Effector memory CD8-positive, alpha-beta T cell (primary cell): ENCODE data around the gene NEK4.
A peak's percentile ranks its signal among the peaks of the same experiment; 100 is the strongest.

Experiments
- ATAC-seq: fragments of 150-1000 bp; cut with Tn5 transposase; replicated peaks from 2 replicates; pipeline ENCODE4 v1.10.0; 2021; ENCODE audit warnings: mild to moderate bottlenecking, moderate library complexity
- DNase-seq, 3 experiments: peaks; one replicate each; pipeline ENCODE4 v3.0.0; 2021
- H3K27ac Mint-ChIP-seq, 2 donors: one replicate each; pipeline ENCODE4 v1.8.0; 2022; ENCODE audit warnings: mild to moderate bottlenecking in 2 of 2, mixed read lengths in 2 of 2, moderate library complexity in 2 of 2
- H3K27me3 Mint-ChIP-seq, 2 donors: one replicate each; pipeline ENCODE4 v1.8.0; 2022; ENCODE audit warnings: mixed read lengths in 2 of 2
- H3K36me3 Mint-ChIP-seq: one replicate; pipeline ENCODE4 v1.8.0; 2022; ENCODE audit warnings: mild to moderate bottlenecking, moderate library complexity, mixed read lengths; ENCODE audit not compliant: insufficient read depth
- H3K4me1 Mint-ChIP-seq, 2 donors: one replicate each; pipeline ENCODE4 v1.8.0; 2022; ENCODE audit warnings: low read depth in 2 of 2, mixed read lengths in 2 of 2
- H3K4me3 Mint-ChIP-seq, 2 donors: one replicate each; pipeline ENCODE4 v1.8.0; 2022; ENCODE audit warnings: mild to moderate bottlenecking in 2 of 2, mixed read lengths in 2 of 2, moderate library complexity in 2 of 2
- H3K9me3 Mint-ChIP-seq, 2 donors: one replicate each; pipeline ENCODE4 v1.8.0; 2022; ENCODE audit warnings: mixed read lengths in 2 of 2

NEK4 gene

GRCh38 chr3:52800079-52800478 lies 29.3 kb upstream of the NEK4 start:
- Mint-ChIP-seq H3K27me3 (peaks cover 0 to 15% of the 10 kb centered on the region in 2 donors), H3K36me3 (peaks cover 3% of the 10 kb centered on the region)

GRCh38 chr3:52798978-52799476 lies 28.3 kb upstream of the NEK4 start:
- peaks cover 3% of the 10 kb centered on the region for H3K36me3 Mint-ChIP-seq
- H3K4me3 Mint-ChIP-seq, result no peak overlapping the region
- H3K27me3 Mint-ChIP-seq, result peaks cover 0 to 12% of the 10 kb centered on the region in 2 donors
- peak in 1 of 3 experiments; percentile 11 for DNase-seq
- no peak overlapping the region for H3K27ac Mint-ChIP-seq
- H3K9me3 Mint-ChIP-seq, result no peaks in the 10 kb centered on the region
- ATAC-seq, result no peak
- peaks cover 0 to 2% of the 10 kb centered on the region in 2 donors for H3K4me1 Mint-ChIP-seq

More at GRCh38 chr3:52800079-52800478, 29.3 kb upstream of the NEK4 start:
- Mint-ChIP-seq H3K27ac (no peak overlapping the region), H3K9me3 (no peaks in the 10 kb centered on the region), H3K4me1 (peaks cover 0 to 2% of the 10 kb centered on the region in 2 donors), H3K4me3 (no peak overlapping the region)
- DNase-seq (no peak), ATAC-seq (no peak)

DNA sequence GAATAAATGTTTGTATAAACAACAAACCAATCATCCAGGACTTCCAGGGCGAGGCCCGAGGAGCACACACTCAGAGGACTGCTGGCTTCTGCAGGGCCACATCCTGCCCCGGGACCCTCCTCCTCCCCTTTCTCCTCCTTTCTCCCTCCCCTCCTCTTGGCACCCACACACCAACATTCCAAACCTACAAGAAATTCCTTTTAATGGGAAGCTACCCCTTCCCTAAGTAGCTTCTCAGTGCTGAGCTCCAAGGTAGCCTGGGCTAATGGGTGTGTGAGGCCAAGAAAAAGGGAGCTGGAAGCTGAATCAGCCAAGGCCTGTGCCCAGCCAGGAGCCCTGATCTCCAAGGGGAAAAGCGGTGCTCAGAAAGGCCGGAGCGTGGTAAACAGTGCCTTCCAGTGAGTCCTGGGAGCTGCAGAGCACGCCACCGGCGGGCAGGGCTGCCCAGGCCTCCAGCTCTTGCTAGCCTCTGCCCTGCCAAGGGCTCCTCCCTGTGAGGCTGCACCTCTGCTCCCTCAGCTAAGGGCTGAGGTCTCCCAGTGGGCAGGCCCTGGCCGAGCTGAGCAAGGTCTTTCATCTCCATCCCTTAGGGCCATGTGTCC lies 27.7 kb upstream of the NEK4 start:
- no peak overlapping the region for H3K4me3 Mint-ChIP-seq
- DNase-seq, result no peak
- no peak overlapping the region for H3K27ac Mint-ChIP-seq
- peaks cover 3% of the 10 kb centered on the region for H3K36me3 Mint-ChIP-seq
- peaks cover 0 to 8% of the 10 kb centered on the region in 2 donors for H3K27me3 Mint-ChIP-seq
- ATAC-seq, result no peak
- H3K4me1 Mint-ChIP-seq, result peaks cover 0 to 2% of the 10 kb centered on the region in 2 donors
- no peaks in the 10 kb centered on the region for H3K9me3 Mint-ChIP-seq

- no peak overlapping the region for H3K27ac Mint-ChIP-seq
- ATAC-seq, result no peak
- peaks cover 0 to 2% of the 10 kb centered on the region in 2 donors for H3K4me1 Mint-ChIP-seq
- H3K4me3 Mint-ChIP-seq, result no peak overlapping the region
- DNase-seq, result no peak
- H3K36me3 Mint-ChIP-seq, result peaks cover 3% of the 10 kb centered on the region
- H3K27me3 Mint-ChIP-seq, result peaks cover 0 to 15% of the 10 kb centered on the region in 2 donors
- no peaks in the 10 kb centered on the region for H3K9me3 Mint-ChIP-seq
Observed at GRCh38 chr3:52796411-52796810, 25.7 kb upstream of the NEK4 start.

GRCh38 chr3:52795298-52795900 lies 24.7 kb upstream of the NEK4 start:
- peaks cover 0 to 15% of the 10 kb centered on the region in 2 donors for H3K27me3 Mint-ChIP-seq
- H3K27ac Mint-ChIP-seq, result no peak overlapping the region
- H3K4me3 Mint-ChIP-seq, result no peak overlapping the region
- H3K36me3 Mint-ChIP-seq, result peaks cover 3% of the 10 kb centered on the region
- no peaks in the 10 kb centered on the region for H3K9me3 Mint-ChIP-seq
- ATAC-seq (no peak), DNase-seq (no peak)
- H3K4me1 Mint-ChIP-seq, result peaks cover 0 to 2% of the 10 kb centered on the region in 2 donors

- peaks cover 0 to 2% of the 10 kb centered on the region in 2 donors for H3K4me1 Mint-ChIP-seq
- H3K9me3 Mint-ChIP-seq, result no peaks in the 10 kb centered on the region
- peaks cover 0 to 15% of the 10 kb centered on the region in 2 donors for H3K27me3 Mint-ChIP-seq
- no peak within 1 kb of the TSS for H3K4me3 Mint-ChIP-seq
- no peak for ATAC-seq
- DNase-seq, result no peak
- H3K36me3 Mint-ChIP-seq, result peaks cover 3% of the 10 kb centered on the region
- peak within 1 kb of the TSS in 1 of 2 donors; percentile 64 for H3K27ac Mint-ChIP-seq
Observed at GRCh38 chr3:52794612-52795099, 23.9 kb upstream of the NEK4 start, which contains the start of gene ITIH3. ITIH3 (plus strand) TSS chr3:52794796; CDS start chr3:52794804, 8 bp downstream.

GRCh38 chr3:52793702-52794611 lies 23.2 kb upstream of the NEK4 start:
- Mint-ChIP-seq H3K27ac (no peak overlapping the region), H3K4me3 (no peak overlapping the region), H3K9me3 (no peaks in the 10 kb centered on the region), H3K27me3 (peaks cover 0 to 12% of the 10 kb centered on the region in 2 donors), H3K4me1 (peaks cover 0 to 2% of the 10 kb centered on the region in 2 donors), H3K36me3 (peaks cover 3% of the 10 kb centered on the region)
- no peak for ATAC-seq
- no peak for DNase-seq

DNA sequence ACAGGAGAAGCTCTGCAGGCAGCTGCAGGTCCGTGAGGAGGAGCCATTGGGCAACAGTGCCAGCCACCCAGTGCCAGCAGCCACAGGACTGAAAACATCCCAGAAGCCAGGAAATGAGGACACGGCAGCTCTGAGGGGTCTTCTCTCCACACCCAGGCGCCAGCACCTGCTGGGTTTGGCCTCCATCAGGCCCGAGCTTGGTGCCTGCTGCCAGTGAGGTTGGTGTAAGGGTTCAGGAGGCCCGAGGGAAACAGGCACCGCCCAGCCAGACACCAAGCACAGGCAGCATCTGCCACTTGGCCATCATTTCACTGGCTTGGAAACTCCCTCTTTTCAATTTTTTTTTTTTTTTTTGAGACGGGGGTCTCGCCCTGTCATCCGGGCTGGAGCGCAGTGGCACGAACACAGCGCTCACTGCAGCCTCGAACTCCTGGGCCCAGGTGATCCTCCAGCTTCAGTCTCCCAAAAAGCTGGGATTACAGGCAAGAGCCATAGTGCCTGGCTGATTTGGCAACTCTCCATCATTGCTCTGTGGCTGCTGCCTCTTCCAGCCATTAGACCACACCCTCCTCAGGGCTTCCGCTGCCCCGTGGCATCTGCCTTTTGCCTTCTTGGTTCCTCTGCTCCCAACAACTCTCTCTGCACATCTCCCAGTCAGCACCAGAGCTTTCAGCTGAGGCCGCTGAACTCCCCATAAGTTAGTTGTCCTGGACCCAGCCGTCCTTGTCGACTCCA lies 22.4 kb upstream of the NEK4 start:
- H3K27me3 Mint-ChIP-seq, result peaks cover 0 to 14% of the 10 kb centered on the region in 2 donors
- ATAC-seq (no peak), DNase-seq (no peak)
- H3K27ac Mint-ChIP-seq, result no peak overlapping the region
- no peaks in the 10 kb centered on the region for H3K9me3 Mint-ChIP-seq
- peaks cover 0 to 1% of the 10 kb centered on the region in 2 donors for H3K4me1 Mint-ChIP-seq
- peaks cover 3% of the 10 kb centered on the region for H3K36me3 Mint-ChIP-seq
- no peak overlapping the region for H3K4me3 Mint-ChIP-seq

DNA sequence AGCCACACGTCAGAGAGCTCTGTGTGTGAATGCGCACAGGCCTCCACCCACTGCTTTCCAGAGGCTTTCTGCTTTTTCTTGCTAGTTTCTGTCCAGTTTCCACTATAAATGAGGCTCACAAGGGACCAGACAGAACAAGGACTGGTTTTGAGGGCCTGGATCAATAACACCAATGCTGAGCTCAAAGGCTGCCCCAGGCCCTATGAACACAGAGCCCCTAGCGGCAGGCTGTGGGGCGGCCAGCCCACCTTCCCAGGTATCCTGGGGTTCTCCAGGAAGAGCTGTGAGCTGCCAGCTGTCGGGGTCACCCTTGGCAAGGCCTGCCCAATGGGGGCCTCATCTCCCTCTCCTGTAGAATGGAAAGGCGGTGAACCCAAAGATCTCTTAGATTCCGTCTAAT lies 21.7 kb upstream of the NEK4 start:
- Mint-ChIP-seq H3K4me1 (peaks cover 0 to 1% of the 10 kb centered on the region in 2 donors), H3K9me3 (no peaks in the 10 kb centered on the region), H3K36me3 (no peaks in the 10 kb centered on the region), H3K27ac (no peak overlapping the region), H3K27me3 (peaks cover 0 to 14% of the 10 kb centered on the region in 2 donors), H3K4me3 (no peak overlapping the region)
- DNase-seq (no peak), ATAC-seq (no peak)

DNA sequence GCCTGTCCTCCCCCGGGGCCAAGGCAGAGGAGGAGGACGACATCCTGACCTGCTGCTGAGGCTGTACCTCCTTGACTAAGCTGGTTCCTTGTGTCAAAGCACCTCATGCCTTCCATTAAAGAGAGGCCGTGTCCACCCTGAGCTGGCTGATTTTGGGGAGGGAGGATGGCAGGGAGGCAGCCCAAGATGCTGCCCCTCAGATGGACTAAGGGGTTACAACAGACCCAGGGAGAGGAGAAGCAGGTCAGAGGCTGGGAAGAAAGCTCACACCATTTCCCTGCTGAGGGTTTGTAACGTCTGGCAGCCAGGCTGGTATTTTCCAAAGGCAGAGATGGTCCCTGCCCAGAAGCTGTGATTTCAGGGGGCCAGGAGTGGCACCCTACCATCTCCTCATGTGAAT lies 21.2 kb upstream of the NEK4 start:
- ATAC-seq (no peak), DNase-seq (no peak)
- Mint-ChIP-seq H3K9me3 (no peaks in the 10 kb centered on the region), H3K36me3 (no peaks in the 10 kb centered on the region), H3K27me3 (peaks cover 0 to 14% of the 10 kb centered on the region in 2 donors), H3K4me1 (peaks cover 0 to 1% of the 10 kb centered on the region in 2 donors), H3K27ac (no peak overlapping the region), H3K4me3 (no peak overlapping the region)

GRCh38 chr3:52791366-52791765 lies 20.6 kb upstream of the NEK4 start:
- peaks cover 0 to 14% of the 10 kb centered on the region in 2 donors for H3K27me3 Mint-ChIP-seq
- no peak overlapping the region for H3K27ac Mint-ChIP-seq
- H3K9me3 Mint-ChIP-seq, result no peaks in the 10 kb centered on the region
- no peaks in the 10 kb centered on the region for H3K36me3 Mint-ChIP-seq
- DNase-seq (no peak), ATAC-seq (no peak)
- H3K4me3 Mint-ChIP-seq, result no peak overlapping the region
- peaks cover 0 to 1% of the 10 kb centered on the region in 2 donors for H3K4me1 Mint-ChIP-seq

GRCh38 chr3:52790741-52791140 lies 20.0 kb upstream of the NEK4 start:
- no peak for DNase-seq
- no peak overlapping the region for H3K4me3 Mint-ChIP-seq
- H3K4me1 Mint-ChIP-seq, result peaks cover 0 to 1% of the 10 kb centered on the region in 2 donors
- no peaks in the 10 kb centered on the region for H3K36me3 Mint-ChIP-seq
- H3K9me3 Mint-ChIP-seq, result no peaks in the 10 kb centered on the region
- peaks cover 0 to 14% of the 10 kb centered on the region in 2 donors for H3K27me3 Mint-ChIP-seq
- ATAC-seq, result no peak
- H3K27ac Mint-ChIP-seq, result no peak overlapping the region
